Stimulated activated CD4-positive, alpha-beta T cell treated with anti-CD3 and anti-CD28 coated beads, Interleukin-4, amount 100 ng/mL, for 4 hours (primary cell): Measurements from ENCODE around the gene ACACB.
A peak's percentile ranks its signal among the peaks of the same experiment; 100 is the strongest.

Source experiments
- DNase-seq, 2 experiments: peaks; one replicate each; pipeline ENCODE4 v3.0.0-alpha.2; 2020

Gene ACACB

GRCh38 chr12:109115758-109116610 lies at the start of gene ACACB:
ACACB (plus strand) TSS chr12:109116587; CDS start chr12:109139406, 22,819 bp downstream.
- no peak for DNase-seq

GRCh38 chr12:109069307-109070271 lies 46.8 kb upstream of the ACACB start:
- no peak for DNase-seq

- no peak for DNase-seq
Measured at GRCh38 chr12:109074866-109075265, 41.5 kb upstream of the ACACB start.

GRCh38 chr12:109082751-109083150 lies 33.6 kb upstream of the ACACB start:
- DNase-seq: no peak

DNA sequence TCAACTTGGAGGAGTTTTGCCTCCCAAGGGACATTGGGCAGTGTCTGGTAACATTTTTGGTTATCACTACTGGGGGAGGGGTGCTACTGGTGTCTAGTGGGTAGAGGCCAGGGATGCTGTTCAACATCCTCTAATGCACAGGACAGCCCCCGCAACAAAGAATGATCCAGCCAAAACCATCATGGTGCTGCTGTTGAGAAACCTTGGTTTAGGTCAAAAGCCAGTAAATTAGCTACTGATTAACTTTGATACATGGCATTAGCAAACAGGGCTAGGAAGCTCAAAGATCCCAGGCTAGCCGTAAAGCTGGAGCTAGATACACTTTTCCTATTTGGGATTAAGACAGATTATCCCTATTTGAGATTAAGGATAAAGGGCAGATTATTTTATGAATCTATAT lies 32.0 kb upstream of the ACACB start:
- DNase-seq: no peak

- no peak for DNase-seq
Measured at GRCh38 chr12:109085590-109085989, 30.8 kb upstream of the ACACB start.

GRCh38 chr12:109087250-109087649 lies 29.1 kb upstream of the ACACB start:
- no peak for DNase-seq

DNA sequence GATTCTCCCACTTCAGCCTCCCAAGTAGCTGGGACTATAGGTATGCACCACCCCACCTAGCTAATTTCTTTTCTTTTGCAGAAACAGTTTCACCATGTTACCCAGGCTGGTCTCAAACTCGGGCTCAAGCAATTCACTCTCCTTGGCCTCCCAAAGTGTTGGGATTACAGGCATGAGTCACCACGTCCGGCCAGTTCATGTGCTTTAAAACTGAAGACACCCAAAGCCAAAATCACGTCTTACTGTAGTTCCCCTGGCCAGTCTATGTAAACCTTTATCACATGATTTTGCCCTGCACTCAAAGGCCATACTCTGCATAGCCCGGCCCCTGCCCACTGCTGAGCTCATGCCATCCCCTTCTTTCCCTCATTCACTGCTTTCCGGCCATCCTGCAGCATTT lies 27.6 kb upstream of the ACACB start:
- DNase-seq: no peak

DNA sequence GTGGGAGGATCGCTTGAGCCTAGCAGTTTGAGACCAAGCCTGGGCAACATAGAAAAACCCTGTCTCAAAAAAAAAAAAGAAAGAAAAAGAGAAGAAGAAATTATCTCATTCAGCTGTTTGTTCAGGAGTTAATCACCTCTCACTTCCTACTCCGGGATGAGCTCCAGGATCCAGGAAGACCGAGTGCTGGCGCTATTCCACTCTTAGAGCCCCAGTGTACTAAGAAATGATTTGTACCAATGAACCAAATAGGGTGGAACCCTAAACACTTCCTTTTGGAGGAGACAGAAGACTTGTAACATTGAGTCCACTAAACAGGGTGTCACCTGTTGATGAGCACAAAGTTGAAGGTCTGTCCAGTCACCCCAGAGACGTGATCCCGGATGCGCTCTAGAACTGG lies 26.7 kb upstream of the ACACB start:
- DNase-seq: no peak

GRCh38 chr12:109092497-109093021 lies 23.8 kb upstream of the ACACB start:
- no peak for DNase-seq

DNA sequence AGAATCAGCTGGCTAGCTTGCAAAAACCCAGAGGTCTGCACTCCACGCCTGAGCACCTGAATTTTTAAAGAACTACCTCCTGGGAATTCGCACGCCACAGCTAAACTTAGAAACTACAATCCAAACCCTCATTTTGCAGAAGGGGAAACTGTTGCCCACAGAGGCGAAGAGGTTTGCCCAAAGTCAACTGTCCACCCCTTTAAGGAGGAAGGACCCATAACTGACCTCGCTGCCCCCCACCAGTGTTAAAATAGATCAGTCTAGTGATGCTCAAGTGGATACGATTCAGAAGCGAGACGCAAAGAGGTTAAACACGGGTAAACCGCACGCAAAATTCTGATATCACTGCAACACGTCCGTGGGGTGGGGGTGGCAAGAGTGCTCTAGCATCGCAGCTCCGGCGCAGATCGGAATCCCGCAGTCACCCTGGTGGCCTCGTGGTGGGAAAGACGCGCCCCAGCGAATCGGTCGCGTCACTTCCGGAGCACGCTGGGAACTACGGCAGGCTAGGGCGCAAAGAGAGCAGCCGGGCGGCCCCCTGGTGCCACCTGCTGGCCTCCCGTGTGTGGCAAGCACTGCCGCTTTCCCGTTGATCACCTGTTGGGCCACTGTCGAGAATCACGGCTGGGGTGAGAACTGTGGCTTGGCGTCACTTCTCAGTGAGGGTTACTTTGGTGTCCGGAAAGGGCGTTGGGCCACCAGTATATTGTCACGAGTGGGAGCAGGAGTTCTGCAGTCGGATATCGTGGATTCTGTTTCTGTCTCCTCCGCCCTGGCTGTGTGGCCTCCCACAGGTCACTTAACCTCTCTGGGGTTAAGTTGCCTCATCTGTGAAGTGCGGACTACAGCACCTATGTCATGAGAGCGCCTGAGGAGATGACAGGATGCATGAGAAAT lies 23.1 kb upstream of the ACACB start, which contains the start of gene ALKBH2:
Gene ALKBH2 (minus strand): TSS at position 451 of the 897 bp plus-strand sequence. CDS start 686 bp downstream, outside the sequence.
- peak; percentile 93 to 95 for DNase-seq

DNA sequence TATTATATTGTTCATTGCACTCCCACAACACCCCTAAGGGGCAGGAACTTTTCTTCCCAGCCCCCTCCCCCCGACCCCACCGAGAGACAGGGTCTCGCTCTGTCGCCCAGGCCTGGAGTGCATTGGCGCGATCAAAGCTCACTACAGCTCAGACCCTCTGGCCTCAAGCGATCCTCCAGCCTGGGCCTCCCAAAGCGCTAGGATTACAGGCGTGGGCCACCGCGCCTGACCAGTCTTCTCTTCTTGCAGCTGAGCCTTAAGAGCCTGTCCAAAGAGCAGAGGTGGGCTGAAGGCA lies 19.3 kb upstream of the ACACB start:
- DNase-seq: no peak

DNA sequence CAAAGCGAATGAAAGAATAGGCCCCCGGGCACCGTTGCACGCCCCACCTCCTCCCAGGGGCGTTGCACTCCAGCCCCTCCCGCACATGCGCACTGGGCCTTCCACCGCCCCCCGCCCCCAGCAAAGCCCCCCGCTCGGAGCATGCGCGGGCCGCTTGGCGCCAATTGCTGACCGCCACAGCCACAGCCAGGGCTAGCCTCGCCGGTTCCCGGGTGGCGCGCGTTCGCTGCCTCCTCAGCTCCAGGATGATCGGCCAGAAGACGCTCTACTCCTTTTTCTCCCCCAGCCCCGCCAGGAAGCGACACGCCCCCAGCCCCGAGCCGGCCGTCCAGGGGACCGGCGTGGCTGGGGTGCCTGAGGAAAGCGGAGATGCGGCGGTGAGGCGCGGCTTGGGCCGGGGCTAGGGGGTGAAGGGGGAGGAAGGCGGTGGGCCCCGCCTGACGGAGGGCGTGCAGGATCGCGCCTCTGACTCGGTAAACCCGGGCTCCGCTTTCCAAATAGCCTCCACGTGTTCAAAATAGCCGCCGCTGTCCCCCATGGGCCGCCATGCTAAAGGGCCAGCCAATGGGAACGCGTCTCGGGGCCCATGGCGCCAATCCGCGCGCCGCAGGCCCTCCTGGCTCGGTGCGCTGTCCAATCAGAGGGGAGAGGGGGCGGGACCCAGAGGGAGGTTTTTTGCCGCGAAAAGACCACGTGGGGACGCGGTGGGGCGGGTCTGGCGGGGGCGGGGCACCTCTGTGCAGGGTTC lies 18.8 kb upstream of the ACACB start, which contains the start of gene UNG:
Gene UNG (plus strand): TSS at position 163 of the 748 bp plus-strand sequence. CDS start 83 bp downstream, at position 246.
- peak; percentile 95 to 97 for DNase-seq

DNA sequence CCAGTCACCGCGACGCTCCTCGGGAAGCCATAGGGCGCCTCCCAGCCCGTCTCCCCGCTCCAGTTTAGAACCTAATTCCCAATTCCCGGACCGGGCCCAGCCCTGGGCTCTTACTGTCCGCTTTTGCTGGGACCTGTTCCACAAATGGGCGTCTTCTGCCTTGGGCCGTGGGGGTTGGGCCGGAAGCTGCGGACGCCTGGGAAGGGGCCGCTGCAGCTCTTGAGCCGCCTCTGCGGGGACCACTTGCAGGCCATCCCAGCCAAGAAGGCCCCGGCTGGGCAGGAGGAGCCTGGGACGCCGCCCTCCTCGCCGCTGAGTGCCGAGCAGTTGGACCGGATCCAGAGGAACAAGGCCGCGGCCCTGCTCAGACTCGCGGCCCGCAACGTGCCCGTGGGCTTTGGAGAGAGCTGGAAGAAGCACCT lies 18.2 kb upstream of the ACACB start:
- DNase-seq: no peak

DNA sequence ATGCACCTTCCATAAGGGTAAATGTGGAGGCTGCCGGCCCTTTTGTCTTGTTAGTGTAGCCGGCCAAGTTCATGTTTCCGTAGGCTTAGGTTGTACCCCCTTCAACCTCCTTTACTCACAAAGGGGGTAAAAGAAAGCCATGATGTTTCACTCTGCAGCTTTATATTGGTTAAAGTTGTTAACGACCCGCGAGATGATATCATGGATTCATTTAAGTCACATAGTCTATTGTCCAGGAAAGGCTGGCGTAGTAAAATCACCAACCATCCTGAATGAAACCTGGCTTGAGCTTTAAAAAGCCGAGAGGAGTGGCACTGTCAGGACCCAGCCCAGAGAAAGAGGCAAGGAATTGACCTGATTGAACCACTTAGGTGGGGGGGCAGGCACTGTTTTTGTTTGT lies 17.7 kb upstream of the ACACB start:
- no peak for DNase-seq

DNA sequence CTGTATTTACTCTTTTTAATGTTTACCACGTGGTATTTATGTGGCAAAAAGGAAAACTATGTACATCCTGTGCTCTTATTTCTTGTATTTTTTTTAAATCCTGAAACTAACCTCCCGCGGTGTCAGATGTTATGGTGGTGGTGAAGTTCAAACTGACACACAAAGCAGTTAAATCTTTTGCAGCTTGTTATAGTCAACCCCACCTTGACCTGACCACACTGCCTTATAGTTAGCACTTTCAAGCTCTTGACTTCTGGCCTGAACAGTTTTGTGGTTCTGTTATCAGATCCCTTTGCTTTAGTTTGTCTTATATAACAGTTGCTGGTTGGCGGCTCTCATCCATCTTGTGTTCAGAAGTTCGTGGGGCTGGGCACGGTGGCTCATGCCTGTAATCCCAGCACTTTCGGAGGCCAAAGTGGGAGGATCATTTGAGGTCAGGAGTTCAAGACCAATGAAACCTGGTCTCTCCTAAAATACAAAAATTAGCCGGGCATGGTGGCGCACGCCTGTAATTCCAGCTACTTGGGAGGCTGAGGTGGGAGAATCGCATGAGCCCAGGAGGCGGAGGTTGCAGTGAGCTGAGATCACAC lies 16.9 kb upstream of the ACACB start:
- no peak for DNase-seq

DNA sequence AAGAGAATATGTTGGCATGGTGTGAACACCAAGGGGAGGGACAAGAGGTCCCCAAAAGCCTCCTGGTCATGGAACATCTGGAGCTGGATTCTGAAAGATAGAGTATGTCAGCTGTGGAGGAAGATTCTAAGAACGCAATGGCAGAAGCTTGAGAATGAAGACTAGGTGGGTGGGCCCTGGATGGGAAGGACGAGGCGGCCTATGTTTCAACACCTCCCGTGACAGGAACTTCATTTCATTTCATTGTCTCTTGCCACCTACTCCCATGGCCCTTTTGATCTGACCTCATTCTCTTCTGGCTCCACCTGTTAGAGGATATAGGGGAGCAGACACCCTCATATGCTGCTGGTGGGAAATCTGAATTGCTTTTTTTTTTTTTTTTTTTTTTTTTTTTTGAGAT lies 15.6 kb upstream of the ACACB start:
- DNase-seq: no peak

GRCh38 chr12:109102491-109102890 lies 13.9 kb upstream of the ACACB start:
- DNase-seq: no peak

DNA sequence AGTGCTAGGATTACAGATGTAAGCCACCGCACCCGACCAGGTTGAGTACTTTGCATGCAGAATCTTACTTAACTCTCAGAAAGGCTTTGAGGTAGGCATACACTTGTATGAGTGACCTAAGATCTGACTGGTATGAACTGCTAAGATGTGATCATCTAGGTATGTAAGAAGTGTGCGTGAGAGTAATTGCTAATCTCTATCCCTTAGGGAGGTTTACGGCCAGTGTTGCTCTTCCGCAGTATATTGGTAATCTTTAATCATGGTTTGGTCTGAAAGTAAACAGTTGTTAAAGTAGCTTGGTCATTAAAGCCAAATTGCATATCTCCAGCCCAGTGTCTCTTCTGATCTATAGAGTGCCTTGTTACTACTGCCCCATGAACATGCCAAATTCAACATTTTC lies 11.2 kb upstream of the ACACB start:
- DNase-seq: no peak

- no peak for DNase-seq
Measured at GRCh38 chr12:109109746-109110350, 6.5 kb upstream of the ACACB start.
